ENCODE data around the gene SRBD1. TPM values are rescaled to one million over a fixed set of nuclear protein-coding genes. Genes with fewer than 3 reads are reported as not detected.

The SRBD1 gene
- polyA plus RNA-seq, 1 donor = 10.7 TPM

DNA sequence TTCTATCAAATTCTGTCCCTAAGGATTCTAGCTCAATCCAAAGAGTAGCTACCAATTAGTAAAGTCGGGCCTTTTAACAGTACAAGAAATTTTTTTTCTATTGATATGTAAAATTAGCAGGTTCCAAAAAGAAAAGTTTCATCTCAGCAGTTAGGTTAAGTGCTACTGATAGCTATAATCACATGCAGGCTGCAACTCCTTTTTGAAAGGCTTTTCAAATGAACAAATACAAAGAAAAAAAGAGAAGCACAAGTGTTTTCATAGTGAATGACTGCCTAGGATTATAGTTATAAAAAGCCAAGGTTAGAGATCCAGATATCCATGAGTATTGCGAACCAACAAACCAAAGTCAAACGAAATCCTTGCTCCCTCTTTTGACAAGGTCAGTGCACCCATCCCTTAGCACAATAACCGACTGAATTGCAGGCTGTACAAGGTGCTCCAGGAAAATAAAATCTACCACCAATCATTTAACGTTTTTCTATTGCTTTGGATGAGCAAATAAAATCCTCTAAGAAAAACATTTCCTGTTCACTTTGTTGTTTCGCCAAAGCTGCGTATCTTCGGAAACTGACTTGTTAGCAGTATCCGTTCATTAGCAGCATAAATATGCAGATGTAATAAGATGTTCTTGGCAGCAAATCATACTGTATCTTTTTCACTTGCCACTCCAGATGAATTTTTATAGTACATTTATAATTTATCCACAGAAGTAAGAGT is 100.2 kb downstream of the SRBD1 start:
- no peaks in the 10 kb centered on the region for H3K9me3 ChIP-seq (ENCODE audit: control insufficient read depth, low read depth, low read length)
- no peak for DNase-seq
- H3K27me3 ChIP-seq (ENCODE audit: control insufficient read depth, insufficient read depth, low read length) = no peaks in the 10 kb centered on the region
- no peak overlapping the region for H3K27ac ChIP-seq (ENCODE audit: low read length)
- no peak overlapping the region for H3K4me3 ChIP-seq (ENCODE audit: low read length)
- H3K4me1 ChIP-seq (ENCODE audit: control insufficient read depth, insufficient read depth, low read length) = no peaks in the 10 kb centered on the region
- no peaks in the 10 kb centered on the region for H3K36me3 ChIP-seq (ENCODE audit: control insufficient read depth, insufficient read depth, low read length)
- whole genome bisulfite sequencing (ENCODE audit: insufficient coverage, low lambda C conversion rate) = 77% methylated on average over 5 of the region's 9 CpGs

DNA sequence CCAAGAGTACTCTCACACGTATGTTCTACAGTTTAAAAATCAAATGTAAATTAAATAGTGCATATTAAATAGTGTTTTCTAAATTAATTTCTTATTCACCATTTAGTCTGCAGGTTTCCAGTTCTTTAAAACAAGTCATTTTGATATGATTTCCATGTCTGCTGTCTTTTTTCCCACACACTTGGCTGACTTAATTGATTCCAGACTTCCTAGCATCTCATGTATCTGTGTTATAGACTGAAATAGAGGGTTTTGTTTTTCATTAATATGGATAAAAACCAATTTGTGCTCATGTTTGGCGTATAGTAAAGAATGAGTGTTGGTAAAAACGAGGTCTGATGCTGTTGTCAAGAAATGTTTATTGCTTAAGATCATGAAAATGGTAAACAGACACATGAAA is 104.3 kb downstream of the SRBD1 start:
- DNase-seq = no peak
- WGBS (ENCODE audit: insufficient coverage, low lambda C conversion rate) = no CpG with 5 or more reads among the region's 3 CpGs
- H3K4me3 ChIP-seq (ENCODE audit: low read length) = no peak overlapping the region

DNA sequence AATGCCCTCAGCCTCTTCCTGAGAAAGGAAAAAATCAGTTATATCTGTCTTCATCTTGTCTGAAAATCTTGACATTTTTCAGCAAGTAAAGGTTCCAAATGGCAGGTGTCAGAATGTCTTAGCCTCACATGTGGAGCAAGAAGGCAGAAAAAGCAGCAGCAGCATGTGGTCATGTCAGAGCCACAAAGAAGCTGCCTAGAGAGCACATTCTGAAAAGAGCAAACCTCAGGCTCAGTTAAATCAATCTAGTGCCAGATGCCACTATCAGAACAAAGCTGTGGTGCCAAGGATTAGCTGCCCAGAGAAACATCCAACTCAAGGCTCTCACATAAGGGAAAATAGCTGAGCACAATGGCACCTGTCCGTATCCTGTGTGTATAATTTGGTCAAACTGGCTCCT is 105.9 kb downstream of the SRBD1 start:
- no CpG with 5 or more reads among the region's 1 CpG for WGBS (ENCODE audit: insufficient coverage, low lambda C conversion rate)
- Histone ChIP-seq H3K36me3 (ENCODE audit: control insufficient read depth, insufficient read depth, low read length) (no peaks in the 10 kb centered on the region), H3K4me3 (ENCODE audit: low read length) (no peak overlapping the region), H3K4me1 (ENCODE audit: control insufficient read depth, insufficient read depth, low read length) (no peaks in the 10 kb centered on the region), H3K27ac (ENCODE audit: low read length) (no peak overlapping the region), H3K9me3 (ENCODE audit: control insufficient read depth, low read depth, low read length) (peaks cover 7% of the 10 kb centered on the region), H3K27me3 (ENCODE audit: control insufficient read depth, insufficient read depth, low read length) (no peaks in the 10 kb centered on the region)
- DNase-seq = no peak

More for the DNA sequence above, 104.3 kb downstream of the SRBD1 start:
- Histone ChIP-seq H3K9me3 (ENCODE audit: control insufficient read depth, low read depth, low read length) (no peaks in the 10 kb centered on the region), H3K27ac (ENCODE audit: low read length) (no peak overlapping the region), H3K27me3 (ENCODE audit: control insufficient read depth, insufficient read depth, low read length) (no peaks in the 10 kb centered on the region), H3K4me1 (ENCODE audit: control insufficient read depth, insufficient read depth, low read length) (no peaks in the 10 kb centered on the region), H3K36me3 (ENCODE audit: control insufficient read depth, insufficient read depth, low read length) (no peaks in the 10 kb centered on the region)

DNA sequence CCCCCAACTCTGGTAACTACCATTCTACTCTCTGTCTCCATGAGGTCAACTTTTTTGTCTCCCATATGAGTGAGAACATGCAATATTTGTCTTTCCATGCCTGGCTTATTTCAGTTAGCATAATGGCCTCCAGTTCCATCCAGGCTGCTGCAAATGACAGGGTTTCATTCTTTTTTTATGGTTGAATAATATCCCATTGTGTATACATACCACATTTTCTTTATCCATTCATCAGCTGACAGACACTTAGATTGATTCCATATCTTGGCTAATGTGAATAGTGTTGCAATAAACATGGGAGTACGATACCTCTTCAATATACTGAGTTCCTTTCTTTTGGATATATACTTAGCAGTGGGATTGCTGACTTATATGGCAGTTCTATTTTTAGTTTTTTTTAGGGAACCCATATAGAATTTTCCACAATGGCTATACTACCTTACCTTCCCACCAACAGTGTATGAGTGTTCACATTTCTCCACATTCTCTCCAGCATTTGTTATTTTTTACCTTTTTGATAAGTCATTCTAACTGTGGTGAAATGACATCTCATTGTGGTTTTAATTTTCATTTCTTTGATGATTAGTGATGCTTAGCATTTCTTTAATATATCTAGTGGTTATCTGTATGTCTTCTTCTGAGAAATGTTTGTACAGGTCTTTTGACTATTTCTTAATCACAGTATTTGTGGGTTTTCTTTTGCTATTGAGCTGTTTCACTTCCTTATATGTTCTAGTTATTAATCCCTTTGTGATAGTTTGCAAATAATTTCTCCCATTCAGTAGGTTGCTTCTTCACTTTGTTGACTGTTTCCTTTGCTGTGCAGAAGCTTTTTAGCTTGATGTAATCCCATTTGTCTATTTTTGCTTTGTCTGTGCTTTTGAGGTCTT is 112.2 kb downstream of the SRBD1 start:
- Histone ChIP-seq H3K36me3 (ENCODE audit: control insufficient read depth, insufficient read depth, low read length) (no peaks in the 10 kb centered on the region), H3K27me3 (ENCODE audit: control insufficient read depth, insufficient read depth, low read length) (no peaks in the 10 kb centered on the region), H3K4me1 (ENCODE audit: control insufficient read depth, insufficient read depth, low read length) (no peaks in the 10 kb centered on the region), H3K4me3 (ENCODE audit: low read length) (no peak overlapping the region), H3K27ac (ENCODE audit: low read length) (no peak overlapping the region), H3K9me3 (ENCODE audit: control insufficient read depth, low read depth, low read length) (peaks cover 7% of the 10 kb centered on the region)
- no CpG with 5 or more reads among the region's 1 CpG for WGBS (ENCODE audit: insufficient coverage, low lambda C conversion rate)
- DNase-seq = no peak

DNA sequence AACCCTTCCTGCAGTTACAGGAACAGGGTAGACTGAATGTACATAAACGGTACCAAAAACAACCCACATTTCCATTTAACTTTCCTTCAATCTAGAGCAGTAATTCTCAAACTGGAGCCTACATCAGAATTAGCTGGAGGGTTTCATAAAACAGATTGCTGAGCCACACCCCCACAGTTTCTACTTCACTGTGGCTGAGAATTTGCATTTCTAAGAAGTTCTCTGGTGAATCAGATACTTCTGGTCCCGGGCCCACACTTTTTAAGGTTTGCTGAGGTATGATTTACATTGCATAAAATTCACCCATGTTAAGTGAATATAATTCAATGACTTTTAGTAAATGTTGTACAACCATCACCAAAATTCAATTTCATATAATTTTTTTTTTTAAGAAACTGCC is 113.7 kb downstream of the SRBD1 start:
- no peak overlapping the region for H3K4me3 ChIP-seq (ENCODE audit: low read length)
- peaks cover 7% of the 10 kb centered on the region for H3K9me3 ChIP-seq (ENCODE audit: control insufficient read depth, low read depth, low read length)
- 88% methylated on average over 1 of the region's 2 CpGs for WGBS (ENCODE audit: insufficient coverage, low lambda C conversion rate)
- no peaks in the 10 kb centered on the region for H3K36me3 ChIP-seq (ENCODE audit: control insufficient read depth, insufficient read depth, low read length)
- no peaks in the 10 kb centered on the region for H3K4me1 ChIP-seq (ENCODE audit: control insufficient read depth, insufficient read depth, low read length)
- no peak overlapping the region for H3K27ac ChIP-seq (ENCODE audit: low read length)
- no peak for DNase-seq
- no peaks in the 10 kb centered on the region for H3K27me3 ChIP-seq (ENCODE audit: control insufficient read depth, insufficient read depth, low read length)

DNA sequence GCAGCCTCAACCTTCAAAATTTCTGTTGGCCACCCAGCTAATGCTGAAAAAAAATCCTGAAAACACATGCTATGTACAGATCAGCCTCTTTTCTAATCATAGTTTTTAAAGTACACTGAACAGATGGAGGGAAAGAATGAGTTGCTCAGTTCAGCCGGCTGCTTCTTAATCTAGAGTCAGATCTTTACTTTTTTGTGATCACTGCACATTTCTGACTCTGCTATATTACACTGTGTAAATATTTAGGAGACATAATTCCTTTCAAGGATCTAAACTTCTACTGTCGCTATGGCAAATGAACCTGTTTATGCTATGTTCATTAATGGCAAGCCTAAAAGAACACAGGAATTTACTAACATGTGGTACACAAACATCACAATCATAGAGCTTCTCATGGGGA is 114.2 kb downstream of the SRBD1 start:
- no peaks in the 10 kb centered on the region for H3K4me1 ChIP-seq (ENCODE audit: control insufficient read depth, insufficient read depth, low read length)
- H3K36me3 ChIP-seq (ENCODE audit: control insufficient read depth, insufficient read depth, low read length) = no peaks in the 10 kb centered on the region
- DNase-seq = peak in 1 of 2 donors; percentile 4
- 29% methylated on average over 1 of the region's 2 CpGs for WGBS (ENCODE audit: insufficient coverage, low lambda C conversion rate)
- H3K9me3 ChIP-seq (ENCODE audit: control insufficient read depth, low read depth, low read length) = peaks cover 7% of the 10 kb centered on the region
- no peak overlapping the region for H3K4me3 ChIP-seq (ENCODE audit: low read length)
- H3K27ac ChIP-seq (ENCODE audit: low read length) = no peak overlapping the region
- H3K27me3 ChIP-seq (ENCODE audit: control insufficient read depth, insufficient read depth, low read length) = no peaks in the 10 kb centered on the region

DNA sequence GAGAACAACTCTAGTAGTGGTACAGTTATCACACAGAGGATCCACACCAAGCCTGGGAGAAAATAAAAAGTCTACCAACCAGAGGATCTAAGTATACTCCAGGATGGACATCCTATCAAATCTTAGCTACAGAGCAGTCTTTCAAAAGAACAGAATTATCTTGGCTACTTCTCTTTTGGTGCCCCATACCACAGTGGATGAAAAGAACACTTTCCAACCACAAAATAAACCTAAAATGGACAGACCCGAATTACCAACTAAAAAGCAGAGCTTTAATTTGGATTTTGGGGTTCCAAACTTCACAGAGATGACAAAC is 116.1 kb downstream of the SRBD1 start:
- DNase-seq = no peak
- Histone ChIP-seq H3K27me3 (ENCODE audit: control insufficient read depth, insufficient read depth, low read length) (no peaks in the 10 kb centered on the region), H3K27ac (ENCODE audit: low read length) (no peak overlapping the region), H3K9me3 (ENCODE audit: control insufficient read depth, low read depth, low read length) (no peaks in the 10 kb centered on the region), H3K4me1 (ENCODE audit: control insufficient read depth, insufficient read depth, low read length) (no peaks in the 10 kb centered on the region), H3K36me3 (ENCODE audit: control insufficient read depth, insufficient read depth, low read length) (no peaks in the 10 kb centered on the region), H3K4me3 (ENCODE audit: low read length) (no peak overlapping the region)
- 43% methylated on average over 1 of the region's 1 CpG for WGBS (ENCODE audit: insufficient coverage, low lambda C conversion rate)

DNA sequence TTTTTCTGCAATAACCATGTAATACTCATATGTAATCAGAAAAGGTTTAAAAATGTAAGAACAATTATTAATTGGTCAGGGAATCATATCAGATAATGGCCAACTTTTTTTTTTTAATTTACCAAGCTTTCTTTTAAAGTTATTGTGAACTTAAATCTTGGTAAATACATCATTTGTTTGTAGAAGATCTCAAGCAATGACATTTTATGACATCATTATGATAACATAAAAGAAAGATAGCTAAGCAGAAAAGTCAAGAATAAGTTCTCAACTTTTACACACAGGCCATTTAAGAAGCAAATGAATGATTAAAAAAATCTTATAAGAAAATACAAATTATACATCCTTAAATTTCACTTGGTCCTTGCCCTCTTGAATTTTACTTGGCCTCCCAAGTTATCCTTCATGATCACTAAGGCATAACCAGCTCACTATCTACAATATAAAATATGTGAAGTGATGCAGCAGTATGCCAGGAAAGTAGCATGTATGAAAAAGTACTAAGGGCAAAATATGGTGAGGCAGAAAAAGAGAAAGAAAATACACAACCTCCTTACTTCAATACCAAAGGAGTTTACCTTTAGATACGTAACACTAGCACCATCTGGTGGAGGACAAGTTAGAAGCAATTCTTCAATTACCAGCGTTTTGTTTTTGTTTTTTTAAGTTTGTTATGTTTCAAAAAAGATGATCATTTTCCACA is 116.6 kb downstream of the SRBD1 start:
- no peaks in the 10 kb centered on the region for H3K27me3 ChIP-seq (ENCODE audit: control insufficient read depth, insufficient read depth, low read length)
- H3K4me1 ChIP-seq (ENCODE audit: control insufficient read depth, insufficient read depth, low read length) = no peaks in the 10 kb centered on the region
- DNase-seq = peak; percentile 34 to 37
- H3K4me3 ChIP-seq (ENCODE audit: low read length) = no peak overlapping the region
- H3K36me3 ChIP-seq (ENCODE audit: control insufficient read depth, insufficient read depth, low read length) = no peaks in the 10 kb centered on the region
- no peak overlapping the region for H3K27ac ChIP-seq (ENCODE audit: low read length)
- WGBS (ENCODE audit: insufficient coverage, low lambda C conversion rate) = 6% methylated on average over 2 of the region's 2 CpGs
- no peaks in the 10 kb centered on the region for H3K9me3 ChIP-seq (ENCODE audit: control insufficient read depth, low read depth, low read length)

DNA sequence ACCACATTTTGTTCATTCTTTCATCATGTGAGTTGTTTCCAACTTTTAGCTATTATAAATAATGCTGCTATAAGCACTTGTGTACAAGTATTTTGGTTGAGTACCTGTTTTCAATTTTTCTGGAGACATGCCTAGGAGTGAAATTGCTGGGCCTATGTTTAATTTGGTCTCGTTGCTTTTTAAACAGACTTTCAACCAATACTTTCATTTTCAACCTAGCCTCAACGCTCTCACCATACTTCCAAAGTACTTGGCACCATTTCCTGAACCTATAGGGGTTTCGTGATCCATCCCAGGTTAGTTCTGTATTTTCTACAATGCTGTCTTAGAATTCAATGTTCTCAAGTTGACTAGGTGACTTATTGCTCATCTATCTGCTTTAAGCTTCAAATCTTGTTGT is 126.1 kb downstream of the SRBD1 start:
- WGBS (ENCODE audit: insufficient coverage, low lambda C conversion rate) = 100% methylated on average over 2 of the region's 3 CpGs

DNA sequence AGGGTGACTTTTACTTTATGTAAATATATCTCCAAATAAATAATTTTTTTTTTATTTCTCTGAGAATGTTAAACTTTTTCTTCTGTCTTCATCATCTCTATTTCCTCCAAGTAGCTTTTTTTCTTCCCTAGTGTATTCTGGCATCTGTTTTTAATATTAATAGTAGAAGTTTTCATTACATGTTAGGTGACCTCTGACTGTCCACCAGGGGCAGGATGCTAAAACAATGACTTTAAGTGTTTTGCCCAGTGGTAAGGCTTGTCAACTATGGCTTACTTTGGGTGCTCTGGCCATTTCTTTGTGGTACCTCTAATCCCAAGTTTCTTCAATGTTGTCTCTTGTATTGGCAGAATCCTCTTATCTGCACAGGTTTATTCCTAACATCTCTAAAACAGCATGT is 127.1 kb downstream of the SRBD1 start:
- Histone ChIP-seq H3K27ac (ENCODE audit: low read length) (no peak overlapping the region), H3K27me3 (ENCODE audit: control insufficient read depth, insufficient read depth, low read length) (no peaks in the 10 kb centered on the region), H3K36me3 (ENCODE audit: control insufficient read depth, insufficient read depth, low read length) (no peaks in the 10 kb centered on the region), H3K9me3 (ENCODE audit: control insufficient read depth, low read depth, low read length) (no peaks in the 10 kb centered on the region), H3K4me1 (ENCODE audit: control insufficient read depth, insufficient read depth, low read length) (no peaks in the 10 kb centered on the region), H3K4me3 (ENCODE audit: low read length) (no peak overlapping the region)
- no peak for DNase-seq

More for the DNA sequence above, 126.1 kb downstream of the SRBD1 start:
- no peak overlapping the region for H3K4me3 ChIP-seq (ENCODE audit: low read length)
- H3K27me3 ChIP-seq (ENCODE audit: control insufficient read depth, insufficient read depth, low read length) = no peaks in the 10 kb centered on the region
- no peak for DNase-seq
- H3K4me1 ChIP-seq (ENCODE audit: control insufficient read depth, insufficient read depth, low read length) = no peaks in the 10 kb centered on the region
- H3K27ac ChIP-seq (ENCODE audit: low read length) = no peak overlapping the region
- no peaks in the 10 kb centered on the region for H3K36me3 ChIP-seq (ENCODE audit: control insufficient read depth, insufficient read depth, low read length)
- no peaks in the 10 kb centered on the region for H3K9me3 ChIP-seq (ENCODE audit: control insufficient read depth, low read depth, low read length)
